Raji (cell line): Measurements from ENCODE around the gene ST8SIA4.

ENCODE experiments used
- POLR2A ChIP-seq: IDR thresholded peaks from 2 replicates; pipeline ENCODE4 v1.6.1; 2011; ENCODE audit warnings: low read depth, low read length, control low read depth; ENCODE audit not compliant: insufficient read depth

The ST8SIA4 gene

DNA sequence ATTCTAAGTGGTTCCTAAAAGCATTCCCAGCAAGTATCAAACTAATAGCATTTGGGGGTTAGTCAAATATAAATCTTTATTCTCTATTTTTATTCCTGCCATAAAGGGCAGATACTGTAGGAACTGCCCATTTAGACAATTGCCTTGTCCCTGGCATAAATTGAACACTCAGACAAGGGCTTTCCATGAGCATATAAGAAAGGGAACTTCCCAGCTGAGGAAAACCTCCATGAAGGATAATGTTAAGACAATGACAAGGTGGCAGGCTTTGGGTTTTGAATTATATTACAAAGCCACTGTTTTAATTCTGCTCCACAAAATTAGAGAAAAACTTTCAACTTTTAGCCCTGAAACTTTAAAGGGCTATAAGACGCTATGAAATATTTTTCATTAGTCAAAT, 81.3 kb downstream of the ST8SIA4 start:
- no peak for TF ChIP-seq POLR2A

DNA sequence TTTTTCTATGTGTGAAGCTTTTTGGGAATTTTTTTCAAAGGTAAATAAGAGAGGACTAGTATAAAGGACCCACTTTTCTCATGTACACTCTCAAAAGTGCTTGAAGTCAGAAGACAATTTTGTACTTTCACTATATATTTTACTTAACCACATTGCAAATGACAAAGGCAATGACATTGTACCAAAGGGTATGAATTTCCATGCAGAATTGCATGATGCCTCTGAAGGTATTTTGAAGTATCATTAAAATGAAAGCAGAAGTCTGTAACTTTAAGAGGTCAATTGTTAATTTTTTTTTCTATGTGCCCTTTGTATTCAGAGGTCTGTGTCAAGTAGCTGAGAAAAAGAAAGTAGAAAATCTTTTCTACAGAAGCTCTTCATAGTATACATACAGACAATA, 84.7 kb downstream of the ST8SIA4 start:
- no peak for TF ChIP-seq POLR2A

DNA sequence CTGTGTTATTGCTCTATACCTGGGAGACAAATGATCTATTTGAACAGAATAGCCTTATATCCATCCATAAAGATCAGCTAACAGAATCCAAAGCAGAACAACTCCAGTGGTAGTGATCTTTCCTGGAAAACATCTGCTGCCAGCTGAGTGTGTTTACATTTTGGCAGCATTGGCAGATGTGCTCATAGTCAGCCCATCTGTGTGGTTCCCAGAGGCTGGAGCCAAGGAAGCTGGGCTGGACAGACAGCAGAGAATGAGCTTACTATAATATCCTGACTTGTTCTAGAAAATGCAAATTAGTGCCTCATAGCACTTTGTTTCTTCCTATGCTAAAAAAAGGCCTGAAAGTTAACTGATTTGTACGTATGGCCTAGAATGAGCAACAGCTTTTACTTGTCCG, 99.7 kb downstream of the ST8SIA4 start:
- TF ChIP-seq POLR2A = no peak

DNA sequence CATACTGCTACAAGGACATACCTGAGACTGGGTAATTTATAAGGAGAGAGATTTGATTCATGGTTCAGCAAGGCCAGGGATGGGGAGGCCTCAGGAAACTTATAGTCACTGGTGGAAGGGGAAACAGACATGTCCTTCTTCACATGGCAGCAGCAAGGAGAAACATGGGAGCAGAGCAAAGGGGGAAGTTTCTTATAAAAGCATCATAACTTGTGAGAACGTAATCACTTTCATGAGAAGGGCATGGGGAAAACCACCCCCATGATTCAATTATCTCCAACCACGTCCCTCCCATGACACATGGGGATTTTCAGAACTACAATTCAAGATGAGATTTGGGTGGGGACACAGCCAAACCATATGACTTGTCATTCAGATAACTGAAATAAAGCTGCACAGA, 100.9 kb downstream of the ST8SIA4 start:
- TF ChIP-seq POLR2A = no peak

DNA sequence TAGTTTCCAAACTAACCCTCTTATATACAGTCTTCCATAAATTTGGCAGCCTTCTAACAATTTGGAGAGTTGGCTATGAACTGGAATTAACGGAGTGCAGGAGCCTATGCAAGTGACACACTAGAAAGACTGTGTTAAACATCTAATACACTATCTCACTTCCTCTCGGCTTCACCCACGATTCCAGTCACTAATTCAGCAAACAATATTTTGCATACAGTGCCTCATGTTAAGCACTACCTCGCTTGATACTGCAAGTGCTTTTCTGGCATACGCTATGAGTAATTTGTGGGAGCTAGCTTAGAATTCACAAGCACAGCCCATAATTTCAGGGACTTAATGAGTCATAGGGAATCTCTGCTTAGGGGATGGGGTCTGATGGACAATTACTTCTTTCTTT, 102.5 kb downstream of the ST8SIA4 start:
- no peak for TF ChIP-seq POLR2A

DNA sequence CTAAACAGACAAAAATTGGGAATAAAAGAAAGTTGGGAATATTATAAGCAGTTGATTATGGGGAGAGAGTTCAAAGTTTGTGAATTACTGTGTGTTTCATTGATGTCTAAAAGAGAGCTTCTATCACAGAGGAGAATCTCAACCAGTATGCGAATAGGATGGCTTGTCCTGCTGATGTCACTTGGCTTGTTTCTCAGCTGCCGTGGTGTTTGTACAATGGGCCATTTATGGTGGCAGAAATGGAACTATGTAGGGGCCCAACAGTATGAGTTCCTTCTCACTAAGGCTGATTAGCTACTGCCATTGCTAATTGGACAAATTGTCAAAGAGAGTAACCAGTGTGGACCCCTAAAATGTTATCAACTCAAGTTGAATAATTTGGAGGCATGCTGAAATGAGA, 103.9 kb downstream of the ST8SIA4 start:
- TF ChIP-seq POLR2A = no peak

DNA sequence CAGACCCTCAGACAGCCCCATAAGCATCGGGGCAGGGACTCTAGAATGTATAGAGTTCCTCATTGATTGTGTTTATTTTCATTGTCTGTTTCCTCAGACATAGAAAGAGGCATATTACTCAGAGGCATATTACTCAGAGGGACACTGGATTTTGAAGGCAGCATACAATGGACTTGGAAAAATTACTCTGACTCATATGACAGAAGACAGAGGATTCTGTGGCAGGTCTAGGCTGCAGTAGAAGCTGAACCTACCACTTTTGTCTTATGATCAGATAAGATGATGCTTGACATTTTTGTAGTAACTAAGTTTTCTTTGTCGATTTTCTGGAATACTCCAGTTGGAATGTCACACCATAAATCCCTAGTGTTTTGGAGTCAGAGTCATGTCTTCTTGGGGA, 105.2 kb downstream of the ST8SIA4 start:
- TF ChIP-seq POLR2A = no peak

DNA sequence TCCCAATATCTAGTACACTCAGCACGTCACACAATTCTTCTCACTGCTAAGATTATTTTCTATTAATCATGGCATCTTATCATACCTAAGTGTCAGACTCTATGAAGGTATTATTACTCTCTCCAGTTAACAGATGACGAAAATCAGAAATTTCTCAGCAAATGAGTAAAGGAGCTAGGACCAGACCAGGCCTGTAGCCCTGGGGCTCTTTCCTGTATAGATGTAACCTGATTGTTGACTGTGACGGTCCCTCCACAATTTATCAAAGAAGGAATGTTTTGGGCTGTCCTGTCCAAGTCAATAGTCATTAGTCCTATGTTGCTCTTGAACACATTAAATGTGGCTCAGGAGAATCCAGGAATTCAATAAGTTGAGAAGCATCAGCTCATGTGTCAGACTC, 106.2 kb downstream of the ST8SIA4 start:
- no peak for TF ChIP-seq POLR2A

DNA sequence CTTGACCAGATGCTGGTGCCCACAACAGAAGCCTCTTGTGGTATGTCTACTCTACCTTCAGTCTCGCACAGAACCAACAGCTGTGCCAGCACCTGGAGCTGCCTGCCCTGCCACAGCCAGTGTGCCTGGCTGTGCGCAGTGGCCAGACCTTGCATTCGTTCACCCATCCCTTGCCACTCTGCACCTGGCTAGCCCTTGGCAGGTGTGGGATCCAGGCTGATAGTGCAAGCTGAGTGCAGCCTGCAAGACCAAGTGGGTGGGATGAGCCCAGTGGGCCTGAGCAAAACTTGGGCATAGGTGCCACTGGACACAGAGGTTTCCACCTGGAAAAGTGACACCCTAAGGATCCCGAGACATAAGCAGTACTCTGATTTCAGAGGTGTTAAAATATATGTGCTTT, 108.2 kb downstream of the ST8SIA4 start:
- no peak for TF ChIP-seq POLR2A

DNA sequence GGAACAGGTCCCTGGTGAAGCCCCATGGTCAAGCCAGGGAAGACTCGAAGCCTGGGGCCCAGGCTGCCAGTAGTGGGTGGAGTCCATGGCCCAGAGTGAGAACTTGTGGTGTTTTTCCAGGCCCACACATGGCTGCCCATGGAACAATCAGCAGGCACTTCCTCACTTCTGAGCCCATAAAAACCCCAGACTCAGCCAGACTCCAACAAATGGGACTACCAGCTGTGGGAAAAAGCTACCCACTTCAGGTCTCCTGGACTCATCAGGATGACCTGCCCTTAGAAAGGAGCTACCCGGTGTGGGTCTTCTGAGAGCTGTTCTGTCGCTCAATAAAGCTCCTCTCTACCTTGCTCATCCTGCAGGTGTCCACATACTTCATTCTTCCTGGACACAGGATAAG, 108.9 kb downstream of the ST8SIA4 start:
- no peak for TF ChIP-seq POLR2A

DNA sequence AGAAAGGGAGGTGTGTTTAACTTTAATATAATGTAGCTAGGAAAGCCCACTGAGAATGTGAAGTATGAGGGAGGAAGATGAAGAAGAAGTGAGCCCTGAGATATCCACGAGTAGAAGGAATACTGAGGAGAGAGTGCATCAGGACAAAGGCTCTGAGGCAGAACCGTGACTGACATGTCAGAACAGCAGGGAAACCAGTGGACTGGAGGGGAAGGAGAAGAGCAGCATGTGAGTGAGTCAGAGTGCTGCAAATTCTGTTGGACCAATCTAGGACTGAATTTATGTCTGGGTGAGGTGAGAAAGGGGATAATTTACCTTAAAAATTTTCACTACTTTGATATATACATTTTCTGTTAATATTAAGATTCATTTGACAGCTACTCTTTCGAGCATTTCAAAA, 110.3 kb downstream of the ST8SIA4 start:
- TF ChIP-seq POLR2A = no peak

DNA sequence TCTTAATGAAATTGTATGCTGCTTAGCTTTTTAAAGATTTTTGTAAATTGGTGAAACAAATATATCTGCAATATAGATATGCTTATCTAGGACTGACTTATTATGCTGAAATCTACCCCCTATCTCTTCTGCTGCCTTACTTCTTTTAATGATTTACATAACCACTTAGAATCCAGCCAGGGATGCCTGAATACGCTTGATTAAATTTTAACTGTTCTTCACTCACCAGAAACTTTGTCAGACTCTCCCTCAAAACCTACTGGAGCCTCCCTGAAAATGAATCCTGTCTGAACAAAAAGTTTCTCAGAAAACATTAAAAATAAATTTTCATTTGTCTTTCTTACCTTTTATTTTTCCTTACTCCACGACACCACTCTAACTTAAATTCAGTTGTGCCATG, 111.7 kb downstream of the ST8SIA4 start:
- TF ChIP-seq POLR2A = no peak

DNA sequence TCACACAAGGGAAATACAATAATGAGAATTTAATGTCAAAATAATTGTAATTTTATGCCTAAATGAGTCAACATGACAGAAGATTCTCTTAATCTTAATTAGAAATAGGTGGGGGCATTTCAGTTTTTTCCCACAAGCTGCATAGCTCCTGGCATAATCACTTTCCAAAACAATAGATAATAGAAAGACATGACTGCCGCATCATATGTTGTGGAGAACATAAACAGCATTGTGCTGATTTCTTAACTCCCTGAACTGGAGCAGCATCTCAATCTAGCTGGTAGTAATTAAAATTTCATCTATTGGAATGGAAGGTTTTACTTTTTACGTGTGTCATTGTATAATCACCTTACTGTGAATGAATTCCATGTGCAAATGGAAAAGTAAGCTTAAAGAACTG, 112.1 kb downstream of the ST8SIA4 start:
- TF ChIP-seq POLR2A = no peak

DNA sequence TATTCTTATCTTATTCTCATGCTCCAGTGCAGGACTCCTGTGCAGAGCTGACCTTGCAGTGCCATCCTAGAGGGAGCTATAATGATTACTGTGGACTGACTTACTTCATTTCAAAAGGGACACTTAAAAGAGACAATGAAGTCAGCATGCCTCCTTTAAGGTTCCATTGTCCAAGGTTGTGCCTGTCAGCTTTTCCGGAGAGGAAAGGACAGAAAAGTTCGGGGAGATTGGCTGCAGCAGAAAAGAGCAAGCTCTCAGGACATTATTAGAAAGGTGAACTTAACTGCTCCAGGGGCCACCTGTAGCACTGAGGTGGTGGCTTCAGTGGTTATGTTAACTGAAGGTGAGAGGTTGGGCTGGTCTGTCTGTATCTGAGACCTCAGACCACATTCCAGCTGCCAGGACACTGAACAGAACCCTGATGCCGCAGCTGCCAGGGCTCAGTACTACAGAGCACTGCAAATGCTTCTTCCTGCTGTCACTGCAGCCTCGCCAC, 112.9 kb downstream of the ST8SIA4 start:
- no peak for TF ChIP-seq POLR2A

DNA sequence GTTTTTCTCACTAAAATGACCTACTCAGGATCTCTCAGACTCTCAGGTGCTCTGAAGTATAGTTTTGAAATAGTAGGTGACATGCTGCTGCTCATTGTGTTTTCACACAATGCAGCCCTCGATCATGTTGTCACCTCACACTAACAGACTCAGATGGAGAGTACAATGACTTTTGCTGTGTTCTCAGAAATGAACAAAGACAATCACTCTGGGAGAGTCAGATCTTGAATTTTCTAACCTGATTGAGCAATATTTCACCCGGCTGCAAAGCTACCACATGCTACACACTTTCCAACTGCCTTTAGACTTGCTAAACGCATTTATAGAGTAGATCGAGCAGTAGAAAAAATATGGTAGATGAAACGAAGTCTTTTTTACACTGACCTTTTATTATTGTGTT, 113.4 kb downstream of the ST8SIA4 start:
- TF ChIP-seq POLR2A = no peak

DNA sequence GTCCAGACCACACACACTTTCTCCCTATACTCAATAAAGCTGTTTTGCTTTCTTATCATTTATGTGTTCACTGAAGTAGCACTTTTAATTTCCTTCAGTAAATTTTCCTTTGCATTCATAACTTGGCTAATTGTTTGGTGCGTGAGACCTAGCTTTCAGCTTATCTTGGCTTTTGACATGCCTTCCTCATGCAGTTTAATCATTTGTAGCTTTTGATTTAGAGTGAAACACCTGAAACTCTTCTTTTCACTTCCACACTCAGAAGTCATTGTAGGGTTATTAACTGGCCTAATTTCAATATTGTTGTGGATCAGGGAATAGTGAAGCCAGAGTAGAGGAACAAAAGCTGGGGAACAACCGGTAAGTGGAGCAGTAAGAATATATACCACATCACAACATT, 114.7 kb downstream of the ST8SIA4 start:
- no peak for TF ChIP-seq POLR2A

DNA sequence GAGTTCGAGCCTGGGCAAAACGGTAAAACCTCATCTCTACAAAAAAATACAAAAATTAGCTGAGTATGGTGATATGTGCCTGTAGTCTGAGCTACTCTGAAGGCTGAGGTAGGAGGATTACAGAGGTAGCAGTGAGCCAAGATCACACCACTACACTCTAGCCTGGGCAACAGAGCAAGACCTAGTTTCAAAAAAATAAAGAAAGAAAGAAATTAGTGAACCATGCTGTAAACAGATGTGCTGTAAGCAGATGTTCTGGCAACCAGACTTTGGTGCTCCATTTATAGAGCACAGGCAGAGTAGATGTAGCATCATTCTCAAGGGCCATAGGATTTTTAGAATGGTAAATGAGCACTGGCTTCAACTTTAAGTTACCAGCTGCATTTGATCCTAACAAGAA, 115.4 kb downstream of the ST8SIA4 start:
- no peak for TF ChIP-seq POLR2A

DNA sequence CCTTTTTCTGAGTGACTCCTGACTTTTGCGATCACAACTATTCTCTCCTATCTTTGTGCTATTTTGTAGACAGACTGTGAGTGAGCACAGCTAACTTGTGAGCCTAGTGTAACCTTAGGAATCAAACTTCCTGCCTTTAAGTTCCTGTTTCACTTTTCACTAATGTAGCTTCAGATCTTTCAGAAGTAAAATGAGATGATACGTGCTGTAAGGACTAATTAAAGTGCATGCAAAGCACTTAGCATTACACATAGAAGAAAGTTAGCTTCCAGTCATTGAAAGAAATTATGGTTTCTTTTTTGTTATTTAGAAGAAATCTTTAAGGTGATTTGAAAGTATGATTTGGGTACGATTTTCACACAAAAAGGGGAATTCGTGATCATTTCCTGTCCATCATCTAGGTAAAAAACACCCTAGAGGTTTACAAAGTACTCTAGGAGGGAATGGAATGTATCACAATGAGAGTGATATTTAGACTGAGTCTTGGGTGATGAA, 122.7 kb downstream of the ST8SIA4 start:
- TF ChIP-seq POLR2A = peak; percentile 36; the same call in 1 of the 2 replicates

DNA sequence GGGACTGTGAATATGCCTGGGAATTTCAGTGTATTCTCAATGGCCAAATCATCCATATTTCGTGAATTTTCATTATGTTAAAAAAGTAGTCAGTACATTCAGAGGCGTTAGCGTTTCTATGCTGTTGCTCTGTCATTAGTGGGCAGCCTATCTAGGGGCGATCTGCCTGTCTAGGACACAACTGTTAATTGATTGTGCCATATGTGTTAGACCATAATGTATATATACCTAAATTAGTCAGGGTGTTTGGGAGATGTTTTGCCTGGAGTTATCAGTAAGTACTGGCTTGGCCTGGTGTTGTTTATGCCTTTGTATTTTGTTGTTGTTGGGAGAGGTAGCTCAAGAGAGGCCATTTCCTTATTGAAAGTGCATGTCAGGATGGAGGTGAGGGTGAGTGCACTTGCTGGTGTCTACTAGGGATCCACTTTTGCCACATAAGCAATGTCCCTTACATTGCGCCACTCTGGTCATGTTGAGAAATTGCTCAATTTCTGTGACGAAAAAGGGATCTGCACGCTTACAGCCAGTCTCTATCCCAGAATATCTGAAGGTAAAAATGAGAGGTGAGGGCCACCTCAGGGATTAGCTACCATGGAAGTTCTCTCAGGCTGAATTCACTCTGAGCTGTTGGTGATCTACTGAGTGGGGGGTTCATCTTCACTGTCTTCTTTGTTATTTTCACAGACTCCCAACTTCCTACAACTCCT, 123.3 kb downstream of the ST8SIA4 start:
- no peak for TF ChIP-seq POLR2A
